CD4-positive, CD25-positive, alpha-beta regulatory T cell (primary cell): ENCODE data around the gene TTLL9. TPM values are rescaled to one million over a fixed set of nuclear protein-coding genes. Genes with fewer than 3 reads are reported as not detected.

Source experiments
- ATAC-seq, 2 donors: fragments of 150-1000 bp; cut with Tn5 transposase; one replicate each; pipeline ENCODE4 v1.10.0; 2021; ENCODE audit warnings: low read depth in 2 of 2, moderate number of reproducible peaks in 2 of 2, moderate library complexity in 1 of 2
- DNase-seq, 3 donors: peaks; one replicate each; pipeline versions ENCODE4 v3.0.0 to v3.0.0-alpha.2; 2012 to 2022; ENCODE audit warnings: mixed read lengths in 1 of 3
- H3K27ac ChIP-seq: one replicate; pipeline ENCODE4 v1.7.0; 2013; ENCODE audit warnings: mild to moderate bottlenecking, low read length; ENCODE audit not compliant: insufficient read depth, poor library complexity, severe bottlenecking
- H3K27me3 ChIP-seq: one replicate; pipeline ENCODE4 v1.7.0; 2013; ENCODE audit warnings: low read length; ENCODE audit not compliant: control insufficient read depth, insufficient read depth
- H3K36me3 ChIP-seq: one replicate; pipeline ENCODE4 v1.7.0; 2013; ENCODE audit warnings: mild to moderate bottlenecking, low read length, moderate library complexity; ENCODE audit not compliant: control insufficient read depth, insufficient read depth
- H3K4me1 ChIP-seq: 2 replicates; pipeline ENCODE4 v1.7.0; 2013; ENCODE audit warnings: mild to moderate bottlenecking, low read length; ENCODE audit not compliant: insufficient read depth, control insufficient read depth, poor library complexity, severe bottlenecking
- H3K4me3 ChIP-seq: one replicate; pipeline ENCODE4 v1.7.0; 2013; ENCODE audit warnings: low read depth, mild to moderate bottlenecking, low read length, moderate library complexity
- H3K9me3 ChIP-seq, 2 experiments: 1 replicate in 1 of 2; 2 replicates in 1 of 2; pipeline ENCODE4 v1.7.0; 2013; ENCODE audit warnings: low read length in 2 of 2, mild to moderate bottlenecking in 1 of 2, moderate library complexity in 1 of 2; ENCODE audit not compliant: control insufficient read depth in 2 of 2
- H3K27ac Mint-ChIP-seq, 3 donors: one replicate each; pipeline ENCODE4 v1.8.0; 2020 to 2022; ENCODE audit warnings: mild to moderate bottlenecking in 3 of 3, mixed read lengths in 3 of 3, moderate library complexity in 2 of 3
- H3K27me3 Mint-ChIP-seq: one replicate; pipeline ENCODE4 v1.8.0; 2022; ENCODE audit warnings: mild to moderate bottlenecking, mixed read lengths
- H3K36me3 Mint-ChIP-seq: one replicate; pipeline ENCODE4 v1.8.0; 2020; ENCODE audit warnings: mixed read lengths
- H3K4me1 Mint-ChIP-seq, 4 donors: one replicate each; pipeline ENCODE4 v1.8.0; 2020 to 2022; ENCODE audit warnings: mixed read lengths in 4 of 4, mild to moderate bottlenecking in 1 of 4
- H3K4me3 Mint-ChIP-seq, 4 donors: one replicate each; pipeline ENCODE4 v1.8.0; 2020 to 2022; ENCODE audit warnings: mild to moderate bottlenecking in 4 of 4, mixed read lengths in 4 of 4, moderate library complexity in 3 of 4
- H3K9me3 Mint-ChIP-seq, 7 donors: one replicate each; pipeline ENCODE4 v1.8.0; 2020 to 2022; ENCODE audit warnings: mixed read lengths in 7 of 7, mild to moderate bottlenecking in 3 of 7, moderate library complexity in 2 of 7
- polyA plus RNA-seq, 4 donors: library from polyadenylated mRNA; unstranded; fragments of 300-500 nt; fragmentation: Illumina TruSeq; gene quantifications; one replicate each; pipeline ENCODE4 v1.2.3, GENCODE V29; 2021
- total RNA-seq: library from RNA; stranded (reverse); gene quantifications from one replicate; pipeline ENCODE4 v1.2.3, GENCODE V29; 2022

Gene TTLL9
- total and polyA plus RNA-seq, 5 donors from 2014 or later: not detected

DNA sequence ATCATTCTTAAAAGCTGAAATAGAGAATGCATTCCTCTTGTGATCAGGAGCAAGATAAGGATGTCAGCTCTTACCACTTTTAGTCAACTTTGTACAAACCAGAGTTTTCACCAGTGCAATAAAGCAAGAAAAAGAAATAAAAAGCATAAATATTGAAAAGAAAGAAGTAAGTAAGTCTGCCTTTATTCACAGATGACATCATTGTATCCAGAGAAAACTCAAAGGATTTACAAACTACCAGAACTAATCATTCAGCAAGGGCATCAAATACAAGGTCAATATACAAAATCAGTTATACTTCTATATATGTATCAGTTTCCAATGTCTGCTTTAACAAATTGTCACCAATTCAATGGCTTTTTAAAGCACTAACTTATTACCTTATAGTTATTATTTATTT lies 13.4 kb downstream of the TTLL9 start:
- Histone ChIP-seq H3K4me1 (peaks cover 10% of the 10 kb centered on the region), H3K4me3 (no peak overlapping the region), H3K27me3 (peaks cover 11% of the 10 kb centered on the region), H3K36me3 (no peaks in the 10 kb centered on the region), H3K9me3 (no peaks in the 10 kb centered on the region), H3K27ac (no peak overlapping the region)
- Mint-ChIP-seq H3K4me3 (no peak overlapping the region), H3K27me3 (peaks cover 51% of the 10 kb centered on the region), H3K27ac (no peak overlapping the region), H3K9me3 (peaks cover 0 to 8% (median 0%) of the 10 kb centered on the region in 7 donors), H3K4me1 (peaks cover 5 to 19% (median 10%) of the 10 kb centered on the region in 4 donors), H3K36me3 (no peaks in the 10 kb centered on the region)
- DNase-seq (no peak), ATAC-seq (no peak)

DNA sequence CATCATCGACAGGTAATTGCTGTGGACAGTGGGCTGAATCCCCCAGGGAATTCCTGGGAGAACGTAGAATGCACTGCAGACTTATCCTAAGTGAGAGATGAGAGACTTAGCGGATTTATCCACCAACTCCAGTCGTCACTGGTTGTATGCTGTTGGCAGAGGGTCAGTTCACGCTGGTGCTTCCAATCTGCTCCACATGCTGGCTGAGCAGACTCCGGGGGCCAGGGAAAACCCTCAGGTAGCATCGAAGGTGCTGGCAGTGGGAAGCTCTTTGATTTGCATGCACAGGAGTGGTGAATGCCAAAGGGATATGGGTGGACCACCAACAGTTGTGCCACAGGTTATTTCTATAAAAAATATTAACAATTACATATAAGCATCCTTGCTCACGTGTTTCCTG lies 20.2 kb downstream of the TTLL9 start:
- no peak overlapping the region for H3K4me3 ChIP-seq

DNA sequence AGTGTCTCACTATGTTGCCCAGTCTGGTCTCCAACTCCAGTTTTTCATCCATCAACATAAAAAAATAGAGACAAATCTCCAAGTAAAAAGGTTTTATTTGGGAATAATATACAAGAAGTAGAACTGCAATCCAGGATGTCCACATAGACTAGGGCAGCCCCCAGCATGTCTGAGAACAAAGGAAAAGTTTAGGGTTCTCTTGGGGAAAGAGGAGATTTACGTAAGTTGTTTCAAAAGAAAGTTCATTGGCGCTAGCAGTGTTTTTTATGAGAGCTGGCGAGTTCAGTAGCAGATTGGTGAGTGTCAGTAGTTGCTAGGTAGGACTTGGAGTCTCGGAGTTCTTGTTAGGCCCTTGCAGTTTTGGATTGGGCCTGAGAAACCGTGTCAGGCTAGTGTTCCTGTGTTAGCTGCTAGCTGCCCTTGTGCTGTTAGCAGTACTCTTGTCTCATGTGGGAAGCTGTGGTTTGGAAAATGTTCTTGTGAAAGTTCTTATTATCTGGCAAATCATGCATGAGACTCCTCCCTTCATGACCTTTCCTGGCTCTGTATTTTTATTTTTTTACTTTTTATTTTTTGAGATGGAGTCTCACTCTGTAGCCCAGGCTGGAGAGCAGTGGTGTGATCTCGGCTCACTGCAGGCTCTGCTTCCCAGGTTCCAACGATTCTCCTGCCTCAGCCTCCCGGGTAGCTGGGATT lies 24.7 kb downstream of the TTLL9 start:
- no peaks in the 10 kb centered on the region for H3K4me1 ChIP-seq
- H3K27ac Mint-ChIP-seq: no peak overlapping the region
- peaks cover 0 to 5% (median 0%) of the 10 kb centered on the region in 7 donors for H3K9me3 Mint-ChIP-seq
- peaks cover 7% of the 10 kb centered on the region for H3K27me3 ChIP-seq
- no peak overlapping the region for H3K27ac ChIP-seq
- no peak overlapping the region for H3K4me3 ChIP-seq
- H3K4me1 Mint-ChIP-seq: peaks cover 0 to 2% (median 0%) of the 10 kb centered on the region in 4 donors
- H3K9me3 ChIP-seq: no peaks in the 10 kb centered on the region
- H3K36me3 Mint-ChIP-seq: no peaks in the 10 kb centered on the region
- ATAC-seq: peak; percentile 62 to 64
- DNase-seq: peak in 1 of 3 donors; percentile 41
- peaks cover 20% of the 10 kb centered on the region for H3K27me3 Mint-ChIP-seq
- no peaks in the 10 kb centered on the region for H3K36me3 ChIP-seq
- no peak overlapping the region for H3K4me3 Mint-ChIP-seq

More for the DNA sequence above, 20.2 kb downstream of the TTLL9 start:
- no peak overlapping the region for H3K27ac ChIP-seq
- peaks cover 9% of the 10 kb centered on the region for H3K27me3 ChIP-seq
- Mint-ChIP-seq H3K9me3 (peaks cover 0 to 6% (median 0%) of the 10 kb centered on the region in 7 donors), H3K36me3 (no peaks in the 10 kb centered on the region), H3K27ac (no peak overlapping the region), H3K4me3 (no peak overlapping the region), H3K4me1 (peaks cover 0 to 2% (median 0%) of the 10 kb centered on the region in 4 donors), H3K27me3 (peaks cover 32% of the 10 kb centered on the region)
- H3K4me1 ChIP-seq: no peaks in the 10 kb centered on the region
- no peaks in the 10 kb centered on the region for H3K9me3 ChIP-seq
- ATAC-seq: no peak
- no peaks in the 10 kb centered on the region for H3K36me3 ChIP-seq
- no peak for DNase-seq

DNA sequence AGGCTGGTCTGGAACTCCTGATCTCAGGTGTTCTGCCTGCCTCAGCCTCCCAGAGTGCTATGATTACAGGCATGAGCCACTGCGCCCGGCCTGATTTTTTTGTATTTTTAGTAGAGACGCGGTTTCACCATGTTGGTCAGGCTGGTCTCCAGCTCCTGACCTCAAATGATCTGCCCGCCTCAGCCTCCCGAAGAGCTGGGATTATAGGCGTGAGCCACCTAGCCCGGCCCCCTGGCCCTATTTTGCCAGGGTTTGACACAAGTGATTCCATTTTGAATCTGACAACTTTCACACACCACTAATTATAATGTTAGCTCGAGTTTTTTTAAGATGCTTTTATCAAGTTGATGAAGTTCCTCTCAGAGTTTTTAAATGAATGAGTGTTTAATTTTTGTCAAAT lies 25.6 kb downstream of the TTLL9 start:
- H3K27ac Mint-ChIP-seq: no peak overlapping the region
- DNase-seq (no peak), ATAC-seq (no peak)
- no peaks in the 10 kb centered on the region for H3K9me3 ChIP-seq
- H3K4me1 ChIP-seq: no peaks in the 10 kb centered on the region
- H3K4me1 Mint-ChIP-seq: peaks cover 0 to 2% (median 0%) of the 10 kb centered on the region in 4 donors
- peaks cover 22% of the 10 kb centered on the region for H3K27me3 Mint-ChIP-seq
- no peak overlapping the region for H3K4me3 ChIP-seq
- H3K36me3 Mint-ChIP-seq: no peaks in the 10 kb centered on the region
- H3K36me3 ChIP-seq: no peaks in the 10 kb centered on the region
- H3K27ac ChIP-seq: no peak overlapping the region
- peaks cover 4% of the 10 kb centered on the region for H3K27me3 ChIP-seq
- peaks cover 0 to 5% (median 0%) of the 10 kb centered on the region in 7 donors for H3K9me3 Mint-ChIP-seq
- H3K4me3 Mint-ChIP-seq: no peak overlapping the region

DNA sequence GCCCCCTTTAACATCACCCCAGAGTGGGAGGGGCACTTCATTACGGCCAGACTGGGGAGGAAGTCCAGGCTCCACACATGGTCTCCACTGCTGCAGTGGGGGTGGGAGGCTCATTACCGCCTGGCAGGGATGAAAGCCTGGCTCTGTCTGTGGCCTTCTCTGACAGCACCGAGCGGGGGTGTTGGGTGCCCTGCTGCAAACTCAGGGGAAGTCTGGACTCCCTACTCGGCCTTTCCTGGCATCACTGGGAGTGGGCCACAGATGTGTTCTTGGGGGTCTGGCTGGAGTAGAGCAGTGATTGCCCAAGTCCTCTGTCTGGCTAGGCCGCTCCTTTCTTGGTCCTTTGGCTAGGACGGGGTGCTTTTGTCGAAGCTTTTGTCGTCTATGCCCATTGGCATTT lies 27.1 kb downstream of the TTLL9 start:
- H3K27me3 Mint-ChIP-seq: peaks cover 17% of the 10 kb centered on the region
- H3K9me3 ChIP-seq: no peaks in the 10 kb centered on the region
- H3K36me3 ChIP-seq: no peaks in the 10 kb centered on the region
- peaks cover 0 to 2% (median 0%) of the 10 kb centered on the region in 4 donors for H3K4me1 Mint-ChIP-seq
- H3K4me3 Mint-ChIP-seq: no peak overlapping the region
- ATAC-seq (no peak), DNase-seq (no peak)
- peaks cover 2% of the 10 kb centered on the region for H3K27me3 ChIP-seq
- no peak overlapping the region for H3K27ac ChIP-seq
- no peak overlapping the region for H3K4me3 ChIP-seq
- H3K9me3 Mint-ChIP-seq: peaks cover 0 to 5% (median 0%) of the 10 kb centered on the region in 7 donors
- H3K4me1 ChIP-seq: no peaks in the 10 kb centered on the region
- no peaks in the 10 kb centered on the region for H3K36me3 Mint-ChIP-seq
- no peak overlapping the region for H3K27ac Mint-ChIP-seq

DNA sequence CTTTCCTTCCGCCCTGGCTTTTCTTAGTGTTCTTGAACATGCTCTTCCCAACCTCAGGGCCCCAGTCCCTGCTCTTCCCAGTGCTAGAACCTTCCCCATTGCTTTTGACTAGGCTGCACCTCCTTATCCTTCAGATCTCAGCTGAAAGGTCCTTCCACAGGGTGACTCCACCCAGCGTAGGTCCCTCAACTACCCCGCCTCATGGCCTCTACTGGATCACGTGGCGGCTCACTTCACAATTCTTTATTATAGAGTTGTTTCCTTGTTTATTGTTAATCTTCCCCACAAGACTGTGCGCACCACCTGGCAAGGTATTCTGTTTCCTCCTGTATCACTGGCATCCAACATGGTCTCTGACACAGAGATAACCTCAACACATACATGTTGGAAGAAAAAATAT lies 31.2 kb downstream of the TTLL9 start:
- H3K27me3 ChIP-seq: no peaks in the 10 kb centered on the region
- Mint-ChIP-seq H3K27me3 (peaks cover 16% of the 10 kb centered on the region), H3K9me3 (no peaks in the 10 kb centered on the region), H3K36me3 (no peaks in the 10 kb centered on the region), H3K4me3 (no peak overlapping the region), H3K4me1 (no peaks in the 10 kb centered on the region), H3K27ac (no peak overlapping the region)
- DNase-seq: no peak
- no peaks in the 10 kb centered on the region for H3K9me3 ChIP-seq
- no peak for ATAC-seq
- no peak overlapping the region for H3K27ac ChIP-seq
- no peak overlapping the region for H3K4me3 ChIP-seq
- H3K4me1 ChIP-seq: no peaks in the 10 kb centered on the region
- H3K36me3 ChIP-seq: no peaks in the 10 kb centered on the region

DNA sequence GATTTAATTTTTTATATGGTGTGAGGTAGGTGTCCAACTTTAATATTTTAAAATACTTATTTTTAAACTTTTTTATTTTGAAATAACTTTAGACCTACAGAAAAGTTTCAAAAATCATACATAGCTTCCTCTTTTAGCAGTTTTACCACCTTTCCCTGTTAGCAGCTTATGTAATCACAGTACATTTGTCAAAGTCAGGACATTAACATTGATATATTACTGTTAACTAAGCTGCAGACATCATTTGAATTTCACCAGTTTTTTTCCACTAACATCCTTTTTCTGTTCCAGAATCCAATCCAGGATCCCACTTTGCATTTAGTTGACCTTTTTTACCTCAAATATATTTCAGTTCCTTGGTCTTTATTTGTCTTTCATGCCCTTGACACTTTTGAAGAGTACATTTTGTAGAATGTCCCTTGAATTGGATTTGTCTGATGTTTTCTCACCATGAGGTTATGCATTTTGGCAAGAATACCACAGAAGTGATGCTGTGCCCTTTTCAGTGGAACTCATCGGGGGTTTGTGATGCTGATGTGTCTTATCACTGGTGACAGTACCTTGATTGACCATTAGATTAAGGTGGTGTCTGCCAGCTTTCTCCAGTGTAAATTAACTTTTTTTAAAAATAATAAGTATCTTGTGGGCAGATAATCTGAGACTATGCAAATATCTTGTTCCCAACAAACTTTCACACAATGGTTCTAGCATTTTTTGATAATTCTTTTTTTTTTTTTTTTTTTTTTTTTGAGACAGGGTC lies 33.4 kb downstream of the TTLL9 start:
- no peak overlapping the region for H3K4me3 Mint-ChIP-seq

More for the DNA sequence above, 33.4 kb downstream of the TTLL9 start:
- no peaks in the 10 kb centered on the region for H3K4me1 ChIP-seq
- H3K27me3 ChIP-seq: no peaks in the 10 kb centered on the region
- no peak overlapping the region for H3K27ac ChIP-seq
- Mint-ChIP-seq H3K9me3 (no peaks in the 10 kb centered on the region), H3K36me3 (no peaks in the 10 kb centered on the region), H3K27me3 (peaks cover 20% of the 10 kb centered on the region), H3K4me1 (no peaks in the 10 kb centered on the region), H3K27ac (no peak overlapping the region)
- no peak overlapping the region for H3K4me3 ChIP-seq
- no peaks in the 10 kb centered on the region for H3K9me3 ChIP-seq
- DNase-seq (no peak), ATAC-seq (no peak)
- no peaks in the 10 kb centered on the region for H3K36me3 ChIP-seq
